Endothelial cell of umbilical vein (primary cell): ENCODE data around the gene ATP1B2. TPM values are rescaled to one million over a fixed set of nuclear protein-coding genes. Genes with fewer than 3 reads are reported as not detected.
A peak's percentile ranks its signal among the peaks of the same experiment; 100 is the strongest.

ENCODE experiments used
- BruUV-seq: library from RNA; stranded (reverse); fragments of 400-500 nt; replicated peaks from 2 replicates; lab custom pipeline; 2021; lab: Mats Ljungman, UMichigan
- CTCF ChIA-PET: fragments of 300-600, 350-600 bp; sonication (Branson Sonifier 250); formaldehyde crosslinking; loops from one replicate; lab custom pipeline; 2021; ENCODE audit warnings: antibody characterized with exemption, inconsistent platforms; lab: Charles Lee
- POLR2A ChIA-PET: fragments of 300-600, 350-600 bp; sonication (Branson Sonifier 250); formaldehyde crosslinking; loops from one replicate; lab custom pipeline; 2021; ENCODE audit warnings: antibody characterized with exemption, inconsistent platforms; lab: Charles Lee
- DNase-seq: peaks from one replicate; pipeline ENCODE4 v3.0.0-alpha.2; 2011; ENCODE audit warnings: low read depth, low spot score
- FAIRE-seq: peaks from 2 replicates; lab custom pipeline; 2011; peaks lifted over from hg19 to GRCh38; lab: Jason Lieb, UNC
- H2AFZ ChIP-seq: 2 replicates; pipeline ENCODE4 v1.6.0; 2012; ENCODE audit warnings: low read depth, low read length, control low read depth, inconsistent platforms
- H3K27ac ChIP-seq: 2 replicates; pipeline ENCODE4 v1.5.1; 2011; ENCODE audit warnings: low read depth, mild to moderate bottlenecking, control low read depth, low read length, moderate library complexity; ENCODE audit not compliant: insufficient read depth
- H3K27me3 ChIP-seq, 2 experiments: 2 replicates each; pipeline versions ENCODE4 v1.6.0 to v1.6.1; 2011; ENCODE audit warnings: low read length in 2 of 2, mixed read lengths in 1 of 2; ENCODE audit not compliant: control insufficient read depth in 2 of 2, insufficient read depth in 2 of 2
- H3K36me3 ChIP-seq, 2 experiments: 2 replicates in 1 of 2; 3 replicates in 1 of 2; pipeline ENCODE4 v1.5.1; 2011; ENCODE audit warnings: low read length in 2 of 2, mild to moderate bottlenecking in 1 of 2, moderate library complexity in 1 of 2; ENCODE audit not compliant: control insufficient read depth in 2 of 2, insufficient read depth in 2 of 2; ENCODE audit errors: extremely low read depth in 1 of 2
- H3K4me1 ChIP-seq: 3 replicates; pipeline ENCODE4 v1.5.1; 2011; ENCODE audit warnings: mild to moderate bottlenecking, low read length; ENCODE audit not compliant: control insufficient read depth, insufficient read depth; ENCODE audit errors: extremely low read depth
- H3K4me2 ChIP-seq: 2 replicates; pipeline ENCODE4 v1.6.1; 2011; ENCODE audit warnings: low read length, control low read depth, mixed read lengths; ENCODE audit not compliant: insufficient read depth
- H3K4me3 ChIP-seq, 3 experiments: fragments of 200-600 bp in 1 of 3; sonication (generic), shearing (Covaris generic) in 1 of 3; replicated peaks in 1 of 3; 2 replicates each; pipeline ENCODE4 v1.5.1; 2011 to 2016; ENCODE audit warnings: control low read depth in 3 of 3, low read length in 3 of 3, mild to moderate bottlenecking in 2 of 3, inconsistent platforms in 1 of 3, low read depth in 1 of 3, moderate library complexity in 1 of 3; ENCODE audit not compliant: insufficient read depth in 1 of 3
- H3K79me2 ChIP-seq: 2 replicates; pipeline ENCODE4 v1.6.0; 2012; ENCODE audit warnings: low read length, inconsistent platforms; ENCODE audit not compliant: control insufficient read depth, insufficient read depth
- H3K9ac ChIP-seq: replicated peaks from 2 replicates; pipeline ENCODE3; 2011; ENCODE audit warnings: low read length, control low read depth; ENCODE audit not compliant: insufficient read depth; ENCODE audit errors: extremely low read depth
- H3K9me1 ChIP-seq: replicated peaks from 3 replicates; pipeline ENCODE4 v1.6.0; 2011; ENCODE audit warnings: mild to moderate bottlenecking, low read length; ENCODE audit not compliant: control insufficient read depth, insufficient read depth; ENCODE audit errors: extremely low read depth
- H3K9me3 ChIP-seq: replicated peaks from 2 replicates; pipeline ENCODE4 v1.5.1; 2012; ENCODE audit warnings: low read length, inconsistent platforms; ENCODE audit not compliant: control insufficient read depth, insufficient read depth
- H4K20me1 ChIP-seq: replicated peaks from 2 replicates; pipeline ENCODE3; 2011; ENCODE audit warnings: mild to moderate bottlenecking, low read length; ENCODE audit not compliant: control insufficient read depth, insufficient read depth; ENCODE audit errors: extremely low read depth
- EZH2 ChIP-seq: IDR thresholded peaks from 2 replicates; pipeline ENCODE4 v1.6.1; 2012; ENCODE audit warnings: borderline replicate concordance, low read depth, mild to moderate bottlenecking, moderate library complexity, low read length, inconsistent platforms; ENCODE audit not compliant: severe bottlenecking
- FOS ChIP-seq: IDR thresholded peaks from 2 replicates; pipeline ENCODE4 v1.6.1; 2011; ENCODE audit warnings: mild to moderate bottlenecking, low read length, moderate library complexity, borderline replicate concordance; ENCODE audit not compliant: insufficient read depth
- GATA2 ChIP-seq: IDR thresholded peaks from 2 replicates; pipeline ENCODE4 v1.7.0; 2011; ENCODE audit warnings: low read depth, mild to moderate bottlenecking, moderate library complexity, mixed read lengths, low read length; ENCODE audit not compliant: insufficient read length, insufficient read depth
- JUN ChIP-seq: IDR thresholded peaks from 2 replicates; pipeline ENCODE4 v1.6.1; 2011; ENCODE audit warnings: borderline replicate concordance, low read depth; ENCODE audit not compliant: insufficient read length, insufficient read depth
- MAX ChIP-seq: IDR thresholded peaks from 2 replicates; pipeline ENCODE4 v1.6.1; 2011; ENCODE audit not compliant: insufficient read depth, insufficient read length
- MYC ChIP-seq: IDR thresholded peaks from one replicate; pipeline ENCODE4 v1.6.1; 2011; ENCODE audit warnings: mild to moderate bottlenecking, low read depth, low read length
- POLR2A ChIP-seq: IDR thresholded peaks from 2 replicates; pipeline ENCODE4 v1.6.1; 2012; ENCODE audit warnings: low read depth, mild to moderate bottlenecking, control low read depth, low read length
- POLR2AphosphoS5 ChIP-seq: IDR thresholded peaks from 2 replicates; pipeline ENCODE4 v1.6.1; 2012; ENCODE audit warnings: low read depth, mild to moderate bottlenecking, control low read depth, low read length, moderate library complexity; ENCODE audit not compliant: insufficient read depth
- dilution Hi-C: fragments of 300-500 bp; cut with MboI; formaldehyde crosslinking; loops from one replicate; pipeline ENCODE4 v1.15.0; 2019; ENCODE audit warnings: low sequenced_read_pairs; ENCODE audit not compliant: extremely low pct_ligation_motif_present
- intact Hi-C: fragments of 100-400 bp; cut with micrococcal nuclease; formaldehyde crosslinking; loops from one replicate; pipeline ENCODE4 v1.10.0; 2022
- polyA plus RNA-seq, 4 experiments: library from polyadenylated mRNA; depleted of rRNA in 3 of 4; stranded (reverse) in 3 of 4; unstranded in 1 of 4; fragments of >200 nt; gene quantifications; 2 replicates each; pipeline versions ENCODE4 v1.2.1 to v1.2.3, GENCODE V29; 2011 to 2012; ENCODE audit warnings: missing spikeins in 1 of 4
- total RNA-seq: library from RNA; stranded (reverse); gene quantifications from 2 replicates; pipeline ENCODE4 v1.2.3, GENCODE V29; 2021
- TF ChIP-seq, protein P1 (sequence below), 2 donors: IDR thresholded peaks; 1 replicate in 1 of 2; 2 replicates in 1 of 2; pipeline ENCODE4 v1.5.1; 2011; ENCODE audit warnings: low read length in 2 of 2, mild to moderate bottlenecking in 2 of 2, moderate library complexity in 2 of 2, control low read depth in 1 of 2, inconsistent platforms in 1 of 2, low read depth in 1 of 2; ENCODE audit not compliant: insufficient read depth in 1 of 2; ENCODE audit errors: extremely low read depth in 1 of 2

Gene ATP1B2
- total and polyA plus RNA-seq, 2 donors (not counting 3 experiments of a cell fraction or from before 2014, with no cell fraction given) = 0.06 TPM; not detected in 1

GRCh38 chr17:7626307-7626706 lies 24.4 kb upstream of the ATP1B2 start:
- H2AFZ ChIP-seq = no peak overlapping the region
- H3K4me2 ChIP-seq = no peak overlapping the region
- H3K9ac ChIP-seq = no peak overlapping the region
- TSS peak; percentile 67 for BruUV-seq
- DNase-seq (no peak), FAIRE-seq (peak; percentile 60)
- ChIA-PET POLR2A (interaction anchor here (1.8 kb wide), 1 partner anchor 12 kb away, joined by 8 read pairs; the partner anchor contains the start of gene FXR2), CTCF (interaction anchor here (1.4 kb wide), 1 partner anchor 61 kb away, joined by 3 read pairs; the partner anchor contains the start of gene TP53)
- H3K9me3 ChIP-seq = no peaks in the 10 kb centered on the region
- no peaks in the 10 kb centered on the region for H4K20me1 ChIP-seq
- no peaks in the 10 kb centered on the region for H3K79me2 ChIP-seq
- dilution Hi-C loops (no loop called here), intact Hi-C loops (no loop called here)
- H3K27ac ChIP-seq = no peak overlapping the region
- H3K4me1 ChIP-seq = no peaks in the 10 kb centered on the region
- no peaks in the 10 kb centered on the region for H3K27me3 ChIP-seq
- H3K9me1 ChIP-seq = no peaks in the 10 kb centered on the region
- TF ChIP-seq GATA2 (no peak), JUN (no peak), POLR2A (no peak), EZH2 (no peak), POLR2AphosphoS5 (no peak), MAX (no peak), MYC (no peak), FOS (no peak)
- TF ChIP-seq, protein P1, sequence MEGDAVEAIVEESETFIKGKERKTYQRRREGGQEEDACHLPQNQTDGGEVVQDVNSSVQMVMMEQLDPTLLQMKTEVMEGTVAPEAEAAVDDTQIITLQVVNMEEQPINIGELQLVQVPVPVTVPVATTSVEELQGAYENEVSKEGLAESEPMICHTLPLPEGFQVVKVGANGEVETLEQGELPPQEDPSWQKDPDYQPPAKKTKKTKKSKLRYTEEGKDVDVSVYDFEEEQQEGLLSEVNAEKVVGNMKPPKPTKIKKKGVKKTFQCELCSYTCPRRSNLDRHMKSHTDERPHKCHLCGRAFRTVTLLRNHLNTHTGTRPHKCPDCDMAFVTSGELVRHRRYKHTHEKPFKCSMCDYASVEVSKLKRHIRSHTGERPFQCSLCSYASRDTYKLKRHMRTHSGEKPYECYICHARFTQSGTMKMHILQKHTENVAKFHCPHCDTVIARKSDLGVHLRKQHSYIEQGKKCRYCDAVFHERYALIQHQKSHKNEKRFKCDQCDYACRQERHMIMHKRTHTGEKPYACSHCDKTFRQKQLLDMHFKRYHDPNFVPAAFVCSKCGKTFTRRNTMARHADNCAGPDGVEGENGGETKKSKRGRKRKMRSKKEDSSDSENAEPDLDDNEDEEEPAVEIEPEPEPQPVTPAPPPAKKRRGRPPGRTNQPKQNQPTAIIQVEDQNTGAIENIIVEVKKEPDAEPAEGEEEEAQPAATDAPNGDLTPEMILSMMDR (IDR thresholded peaks at IDR 0.05; ENCODE audit: extremely low read depth in 1 of 2, insufficient read depth in 1 of 2, low read depth in 1 of 2, low read length in 2 of 2) = no peak
- H3K4me3 ChIP-seq = no peak overlapping the region
- peaks cover 0 to 2% of the 10 kb centered on the region in 2 experiments for H3K36me3 ChIP-seq
